Breast epithelium (tissue), 4 donors: ENCODE data around the gene ANKRD35. TPM values are rescaled to one million over a fixed set of nuclear protein-coding genes. Genes with fewer than 3 reads are reported as not detected.

ENCODE experiments used
- DNase-seq, 2 donors: peaks; one replicate each; pipeline ENCODE4 v3.0.0-alpha.2; 2019; ENCODE audit warnings: low spot score in 2 of 2
- H3K27ac ChIP-seq, 2 donors: fragments of 200-600 bp; sonication (generic) in 1 of 2; one replicate each; pipeline ENCODE4 v1.5.1; 2016 to 2019; ENCODE audit warnings: mild to moderate bottlenecking in 1 of 2
- H3K27me3 ChIP-seq, 2 donors: fragments of 200-600 bp; sonication (generic) in 1 of 2; one replicate each; pipeline versions ENCODE4 v1.5.1 to v1.6.0; 2017 to 2019; ENCODE audit warnings: control low read depth in 1 of 2, mild to moderate bottlenecking in 1 of 2
- H3K36me3 ChIP-seq: fragments of 200-600 bp; one replicate; pipeline ENCODE4 v1.5.1; 2019
- H3K4me1 ChIP-seq, 2 donors: fragments of 200-600 bp; sonication (generic); one replicate each; pipeline ENCODE4 v1.5.1; 2016 to 2019; ENCODE audit warnings: control low read depth in 1 of 2
- H3K4me3 ChIP-seq, 3 donors: fragments of 200-600 bp; sonication (generic); 1 replicate in 2 of 3; 2 replicates in 1 of 3; pipeline ENCODE4 v1.5.1; 2016 to 2019; ENCODE audit warnings: mild to moderate bottlenecking in 3 of 3, moderate library complexity in 2 of 3
- H3K9me3 ChIP-seq, 2 donors: fragments of 200-600 bp; sonication (generic) in 1 of 2; one replicate each; pipeline ENCODE4 v1.5.1; 2016 to 2019; ENCODE audit warnings: control low read depth in 1 of 2
- CTCF ChIP-seq, 3 donors: fragments of 450-650 bp; IDR thresholded peaks; one replicate each; pipeline ENCODE4 v1.5.1; 2016 to 2017; ENCODE audit warnings: antibody characterized with exemption in 3 of 3, mild to moderate bottlenecking in 3 of 3, moderate library complexity in 3 of 3
- POLR2A ChIP-seq: fragments of 450-650 bp; IDR thresholded peaks from one replicate; pipeline ENCODE4 v1.6.1; 2016; ENCODE audit warnings: antibody characterized with exemption, mild to moderate bottlenecking, moderate library complexity
- POLR2AphosphoS5 ChIP-seq, 3 donors: sonication (generic); formaldehyde crosslinking; IDR thresholded peaks; one replicate each; pipeline ENCODE4 v1.6.1; 2017; ENCODE audit warnings: antibody characterized with exemption in 3 of 3
- intact Hi-C: fragments of 100-400 bp; cut with DNase I; formaldehyde crosslinking; loops from one replicate; pipeline ENCODE4 v1.15.1; 2023; ENCODE audit warnings: low total_unique reads
- total RNA-seq, 3 donors: library from RNA; depleted of rRNA; stranded (reverse); fragments of >200 nt; gene quantifications; one replicate each; pipeline ENCODE4 v1.1.0, GENCODE V29; 2016

Gene ANKRD35
- total RNA-seq, 3 donors from 2014 or later: 6.4 to 10.2 (median 7.0) TPM

- intact Hi-C loops: no loop called here
- no peaks in the 10 kb centered on the region for H3K9me3 ChIP-seq
- no peak overlapping the region for H3K27ac ChIP-seq
- H3K4me1 ChIP-seq: peaks cover 4 to 15% of the 10 kb centered on the region in 2 donors
- H3K4me3 ChIP-seq: no peak overlapping the region
- TF ChIP-seq CTCF (IDR thresholded peaks at IDR 0.05) (no peak), POLR2AphosphoS5 (IDR thresholded peaks at IDR 0.05) (no peak), POLR2A (no peak)
- H3K36me3 ChIP-seq: no peaks in the 10 kb centered on the region
- no peak for DNase-seq
- H3K27me3 ChIP-seq: no peaks in the 10 kb centered on the region
Observed at GRCh38 chr1:145916745-145917144, 31.1 kb upstream of the ANKRD35 start.

- DNase-seq: no peak
- H3K36me3 ChIP-seq: no peaks in the 10 kb centered on the region
- H3K9me3 ChIP-seq: no peaks in the 10 kb centered on the region
- TF ChIP-seq POLR2A (no peak), CTCF (IDR thresholded peaks at IDR 0.05) (no peak), POLR2AphosphoS5 (IDR thresholded peaks at IDR 0.05) (no peak)
- H3K27me3 ChIP-seq: no peaks in the 10 kb centered on the region
- no peaks in the 10 kb centered on the region for H3K4me1 ChIP-seq
- H3K27ac ChIP-seq: peak overlapping the region; percentile 13 to 19
- intact Hi-C loops: no loop called here
- H3K4me3 ChIP-seq: no peak overlapping the region
Observed at GRCh38 chr1:145912128-145912641, 26.5 kb upstream of the ANKRD35 start.

- Histone ChIP-seq H3K36me3 (no peaks in the 10 kb centered on the region), H3K4me3 (peak overlapping the region in 2 of 3 donors; percentile 37 to 39), H3K9me3 (no peaks in the 10 kb centered on the region), H3K27ac (peak overlapping the region in 1 of 2 donors; percentile 40), H3K27me3 (no peaks in the 10 kb centered on the region), H3K4me1 (no peaks in the 10 kb centered on the region)
- no peak for DNase-seq
- intact Hi-C loops: no loop called here
- TF ChIP-seq POLR2AphosphoS5 (IDR thresholded peaks at IDR 0.05): no peak
- no peak for TF ChIP-seq CTCF (IDR thresholded peaks at IDR 0.05)
- no peak for TF ChIP-seq POLR2A
Observed at GRCh38 chr1:145908653-145909052, 23.0 kb upstream of the ANKRD35 start.

GRCh38 chr1:145906954-145907753, 21.5 kb upstream of the ANKRD35 start:
- no peaks in the 10 kb centered on the region for H3K36me3 ChIP-seq
- H3K9me3 ChIP-seq: no peaks in the 10 kb centered on the region
- peak overlapping the region in 1 of 2 donors; percentile 19 for H3K27ac ChIP-seq
- no peak for DNase-seq
- intact Hi-C loops: no loop called here
- H3K4me3 ChIP-seq: no peak overlapping the region
- no peak for TF ChIP-seq POLR2A
- no peaks in the 10 kb centered on the region for H3K27me3 ChIP-seq
- no peaks in the 10 kb centered on the region for H3K4me1 ChIP-seq

- Histone ChIP-seq H3K27me3 (no peaks in the 10 kb centered on the region), H3K9me3 (no peaks in the 10 kb centered on the region), H3K27ac (no peak overlapping the region), H3K4me1 (no peaks in the 10 kb centered on the region), H3K36me3 (no peaks in the 10 kb centered on the region), H3K4me3 (no peak overlapping the region)
- intact Hi-C loops: no loop called here
- no peak for TF ChIP-seq POLR2A
- TF ChIP-seq CTCF (IDR thresholded peaks at IDR 0.05): no peak
- TF ChIP-seq POLR2AphosphoS5 (IDR thresholded peaks at IDR 0.05): no peak
- DNase-seq: no peak
Observed at GRCh38 chr1:145901312-145902021, 15.8 kb upstream of the ANKRD35 start.
